Neural cell (in vitro differentiated cells): ENCODE results near the gene CCT3. TPM values are rescaled to one million over a fixed set of nuclear protein-coding genes. Genes with fewer than 3 reads are reported as not detected.

Experiments
- H2AFZ ChIP-seq: fragments of 200-600, 300-800 bp; sonication (generic), shearing (Covaris generic); 2 replicates; pipeline ENCODE4 v1.6.0; 2014; ENCODE audit warnings: low read depth, mild to moderate bottlenecking, antibody characterized with exemption, low read length, moderate library complexity
- H3F3A ChIP-seq: fragments of 200-600 bp; shearing (Covaris generic); 2 replicates; pipeline ENCODE4 v1.6.1; 2016; ENCODE audit warnings: mild to moderate bottlenecking, moderate library complexity, mixed read lengths, antibody characterized with exemption, low read length; ENCODE audit not compliant: insufficient read depth, poor library complexity, severe bottlenecking
- H3K27ac ChIP-seq: fragments of 200-600, 300-800 bp; sonication (generic), shearing (Covaris generic); 2 replicates; pipeline ENCODE4 v1.5.1; 2014; ENCODE audit warnings: mild to moderate bottlenecking, low read length, moderate library complexity
- H3K27me3 ChIP-seq: fragments of 300-800, 200-600 bp; sonication (generic), shearing (Covaris generic); 2 replicates; pipeline ENCODE4 v1.6.0; 2014; ENCODE audit warnings: mild to moderate bottlenecking, low read depth, low read length, moderate library complexity; ENCODE audit not compliant: insufficient read depth
- H3K36me3 ChIP-seq: fragments of 300-800, 200-600 bp; sonication (generic), shearing (Covaris generic); 2 replicates; pipeline ENCODE4 v1.5.1; 2014; ENCODE audit warnings: mild to moderate bottlenecking, antibody characterized with exemption, low read length, moderate library complexity; ENCODE audit not compliant: insufficient read depth
- H3K4me2 ChIP-seq: fragments of 300-800, 200-600 bp; sonication (generic), shearing (Covaris generic); 2 replicates; pipeline ENCODE4 v1.6.0; 2014; ENCODE audit warnings: mild to moderate bottlenecking, low read length
- H3K4me3 ChIP-seq: fragments of 300-800, 200-600 bp; sonication (generic), shearing (Covaris generic); 2 replicates; pipeline ENCODE4 v1.5.1; 2014; ENCODE audit warnings: mild to moderate bottlenecking, low read length, moderate library complexity
- H3K79me2 ChIP-seq: fragments of 200-600 bp; shearing (Covaris generic); replicated peaks from 2 replicates; pipeline ENCODE4 v1.6.0; 2014; ENCODE audit warnings: mild to moderate bottlenecking, low read length, moderate library complexity; ENCODE audit not compliant: insufficient read depth
- H3K9ac ChIP-seq: fragments of 300-800, 200-600 bp; sonication (generic), shearing (Covaris generic); 2 replicates; pipeline ENCODE4 v1.6.1; 2016; ENCODE audit warnings: mild to moderate bottlenecking, low read length, mixed read lengths
- H3K9me2 ChIP-seq: fragments of 200-600 bp; shearing (Covaris generic); 2 replicates; pipeline ENCODE4 v1.6.1; 2016; ENCODE audit warnings: mild to moderate bottlenecking, low read length, mixed read lengths; ENCODE audit not compliant: insufficient read depth
- H3K9me3 ChIP-seq: fragments of 200-600, 300-800 bp; sonication (generic), shearing (Covaris generic); 2 replicates; pipeline ENCODE4 v1.6.1; 2016; ENCODE audit warnings: mild to moderate bottlenecking, mixed run types, low read length, moderate library complexity, mixed read lengths
- H4K20me1 ChIP-seq: fragments of 200-600 bp; shearing (Covaris generic); 2 replicates; pipeline ENCODE4 v1.6.1; 2016; ENCODE audit warnings: mild to moderate bottlenecking, mixed run types; ENCODE audit not compliant: insufficient read depth
- CTCF ChIP-seq: fragments of 450-650 bp; IDR thresholded peaks from 2 replicates; pipeline ENCODE4 v1.5.1; 2014; ENCODE audit warnings: antibody characterized with exemption, mild to moderate bottlenecking, moderate library complexity; ENCODE audit not compliant: poor library complexity, severe bottlenecking
- EP300 ChIP-seq: fragments of 450-650 bp; conservative IDR thresholded peaks from 2 replicates; pipeline ENCODE4 v1.6.1; 2014; ENCODE audit warnings: antibody characterized with exemption, mild to moderate bottlenecking, moderate library complexity; ENCODE audit not compliant: poor library complexity, severe bottlenecking
- EZH2 ChIP-seq: fragments of 200-600, 300-800 bp; shearing (Covaris generic), sonication (generic); IDR thresholded peaks from 2 replicates; pipeline ENCODE4 v1.6.1; 2014; ENCODE audit warnings: antibody characterized with exemption, low read length, borderline replicate concordance, mild to moderate bottlenecking; ENCODE audit not compliant: insufficient read depth, poor library complexity, severe bottlenecking
- MXI1 ChIP-seq: fragments of 450-650 bp; conservative IDR thresholded peaks from 2 replicates; pipeline ENCODE4 v1.6.1; 2014; ENCODE audit warnings: antibody characterized with exemption, mild to moderate bottlenecking; ENCODE audit not compliant: poor library complexity, severe bottlenecking
- POLR2AphosphoS5 ChIP-seq: IDR thresholded peaks from 2 replicates; pipeline ENCODE4 v1.6.1; 2012
- RAD21 ChIP-seq: fragments of 450-650 bp; conservative IDR thresholded peaks from 2 replicates; pipeline ENCODE4 v1.6.1; 2014; ENCODE audit warnings: antibody characterized with exemption, mild to moderate bottlenecking, moderate library complexity
- REST ChIP-seq: IDR thresholded peaks from 2 replicates; pipeline ENCODE4 v1.6.1; 2012; ENCODE audit warnings: borderline replicate concordance
- SMC3 ChIP-seq: fragments of 450-650 bp; conservative IDR thresholded peaks from 2 replicates; pipeline ENCODE4 v1.6.1; 2014; ENCODE audit warnings: antibody characterized with exemption, mild to moderate bottlenecking, moderate library complexity; ENCODE audit not compliant: poor library complexity
- TAF1 ChIP-seq: IDR thresholded peaks from 2 replicates; pipeline ENCODE4 v1.6.1; 2012; ENCODE audit warnings: low read depth
- polyA plus RNA-seq: library from polyadenylated mRNA; depleted of rRNA; stranded (reverse); fragments of >200 nt; gene quantifications from 2 replicates; pipeline ENCODE4 v1.2.3, GENCODE V29; 2014

Gene CCT3
- polyA plus RNA-seq, 1 donor from 2014 or later, result 288 TPM

GRCh38 chr1:156382561-156382960 is 44.5 kb upstream of the CCT3 start:
- H3K9me3 ChIP-seq, result no peaks in the 10 kb centered on the region
- peaks cover 13% of the 10 kb centered on the region for H3K27me3 ChIP-seq
- TF ChIP-seq REST, result no peak
- no peak for TF ChIP-seq MXI1
- TF ChIP-seq CTCF, result no peak
- TF ChIP-seq TAF1, result no peak
- TF ChIP-seq SMC3, result no peak
- no peak for TF ChIP-seq EP300
- no peak for TF ChIP-seq POLR2AphosphoS5
- no peak for TF ChIP-seq RAD21
- no peak for TF ChIP-seq EZH2
- H2AFZ ChIP-seq, result no peak overlapping the region
- H3K4me2 ChIP-seq, result no peak overlapping the region
- no peaks in the 10 kb centered on the region for H3K36me3 ChIP-seq
- H3K27ac ChIP-seq, result no peak overlapping the region
- no peak overlapping the region for H3K4me3 ChIP-seq
- H3F3A ChIP-seq, result no peaks in the 10 kb centered on the region
- no peaks in the 10 kb centered on the region for H4K20me1 ChIP-seq
- H3K9me2 ChIP-seq, result no peaks in the 10 kb centered on the region
- no peaks in the 10 kb centered on the region for H3K79me2 ChIP-seq
- no peak overlapping the region for H3K9ac ChIP-seq

GRCh38 chr1:156379420-156380165 is 41.5 kb upstream of the CCT3 start:
- Histone ChIP-seq H3K9ac (no peak overlapping the region), H4K20me1 (no peaks in the 10 kb centered on the region), H3K4me2 (no peak overlapping the region), H3K9me2 (no peaks in the 10 kb centered on the region), H2AFZ (no peak overlapping the region), H3K9me3 (no peaks in the 10 kb centered on the region), H3K36me3 (no peaks in the 10 kb centered on the region), H3K27ac (no peak overlapping the region), H3F3A (no peaks in the 10 kb centered on the region), H3K27me3 (peaks cover 3% of the 10 kb centered on the region), H3K79me2 (no peaks in the 10 kb centered on the region), H3K4me3 (no peak overlapping the region)
- TF ChIP-seq RAD21, result no peak
- no peak for TF ChIP-seq POLR2AphosphoS5
- no peak for TF ChIP-seq CTCF
- TF ChIP-seq MXI1, result no peak
- no peak for TF ChIP-seq REST
- TF ChIP-seq TAF1, result no peak
- no peak for TF ChIP-seq SMC3
- no peak for TF ChIP-seq EZH2
- TF ChIP-seq EP300, result no peak
